ENCODE measurements around the gene HSP90AB1.

Gene HSP90AB1

GRCh38 chr6:44235891-44236516 is 10.9 kb upstream of the HSP90AB1 start:
- no peak for DNase-seq

- peak; percentile 48 for DNase-seq
Observed at GRCh38 chr6:44237021-44237812, 9.7 kb upstream of the HSP90AB1 start.

- DNase-seq: peak; percentile 75
Observed at GRCh38 chr6:44237813-44238433, 9.0 kb upstream of the HSP90AB1 start.

- DNase-seq: no peak
Observed at GRCh38 chr6:44238687-44239350, 8.1 kb upstream of the HSP90AB1 start.

GRCh38 chr6:44243345-44243744 is 3.6 kb upstream of the HSP90AB1 start:
- no peak for DNase-seq

- DNase-seq: no peak
Observed at GRCh38 chr6:44245391-44245911, 1.4 kb upstream of the HSP90AB1 start.

- DNase-seq: peak; percentile 76
Observed at GRCh38 chr6:44245912-44246662, 814 bp upstream of the HSP90AB1 start.

GRCh38 chr6:44247338-44248302 is 719 bp downstream of the HSP90AB1 start:
- DNase-seq: peak; percentile 85

- DNase-seq: no peak
Observed at GRCh38 chr6:44248579-44248978, 1.7 kb downstream of the HSP90AB1 start.

GRCh38 chr6:44249082-44249748 is 2.3 kb downstream of the HSP90AB1 start:
- DNase-seq: no peak

- no peak for DNase-seq
Observed at GRCh38 chr6:44250067-44250717, 3.3 kb downstream of the HSP90AB1 start.

- DNase-seq: no peak
Observed at GRCh38 chr6:44250718-44251123, 3.8 kb downstream of the HSP90AB1 start.

- DNase-seq: no peak
Observed at GRCh38 chr6:44251576-44252524, 4.9 kb downstream of the HSP90AB1 start.

- peak; percentile 64 for DNase-seq
Observed at GRCh38 chr6:44253307-44254101, 6.6 kb downstream of the HSP90AB1 start.

GRCh38 chr6:44254191-44255104 is 7.5 kb downstream of the HSP90AB1 start:
- no peak for DNase-seq

- DNase-seq: no peak
Observed at GRCh38 chr6:44255105-44255808, 8.4 kb downstream of the HSP90AB1 start.

Measured in activated CD4-positive, alpha-beta T cell treated with anti-CD3 and anti-CD28 coated beads, Interleukin-2, amount 50 U/mL, for 1 hour (primary cell).